Esophagus squamous epithelium (tissue), 4 donors: Measurements from ENCODE around the gene GRIK4.

Experiments
- POLR2A ChIP-seq, 4 donors: fragments of 450-650 bp; IDR thresholded peaks; one replicate each; pipeline ENCODE4 v1.6.1; 2017; ENCODE audit warnings: antibody characterized with exemption in 4 of 4, mild to moderate bottlenecking in 4 of 4, moderate library complexity in 3 of 4
- TF ChIP-seq, protein P1 (sequence below), 6 experiments: fragments of 450-650 bp in 4 of 6; fragments of 200-600 bp in 2 of 6; sonication (generic) in 2 of 6; IDR thresholded peaks; one replicate each; pipeline ENCODE4 v1.5.1; 2016 to 2019; ENCODE audit warnings: antibody characterized with exemption in 6 of 6, mild to moderate bottlenecking in 4 of 6, moderate library complexity in 4 of 6

- TF ChIP-seq, protein P1, sequence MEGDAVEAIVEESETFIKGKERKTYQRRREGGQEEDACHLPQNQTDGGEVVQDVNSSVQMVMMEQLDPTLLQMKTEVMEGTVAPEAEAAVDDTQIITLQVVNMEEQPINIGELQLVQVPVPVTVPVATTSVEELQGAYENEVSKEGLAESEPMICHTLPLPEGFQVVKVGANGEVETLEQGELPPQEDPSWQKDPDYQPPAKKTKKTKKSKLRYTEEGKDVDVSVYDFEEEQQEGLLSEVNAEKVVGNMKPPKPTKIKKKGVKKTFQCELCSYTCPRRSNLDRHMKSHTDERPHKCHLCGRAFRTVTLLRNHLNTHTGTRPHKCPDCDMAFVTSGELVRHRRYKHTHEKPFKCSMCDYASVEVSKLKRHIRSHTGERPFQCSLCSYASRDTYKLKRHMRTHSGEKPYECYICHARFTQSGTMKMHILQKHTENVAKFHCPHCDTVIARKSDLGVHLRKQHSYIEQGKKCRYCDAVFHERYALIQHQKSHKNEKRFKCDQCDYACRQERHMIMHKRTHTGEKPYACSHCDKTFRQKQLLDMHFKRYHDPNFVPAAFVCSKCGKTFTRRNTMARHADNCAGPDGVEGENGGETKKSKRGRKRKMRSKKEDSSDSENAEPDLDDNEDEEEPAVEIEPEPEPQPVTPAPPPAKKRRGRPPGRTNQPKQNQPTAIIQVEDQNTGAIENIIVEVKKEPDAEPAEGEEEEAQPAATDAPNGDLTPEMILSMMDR (IDR thresholded peaks at IDR 0.05), result no peak
- no peak for TF ChIP-seq POLR2A (IDR thresholded peaks at IDR 0.05)
Measured at GRCh38 chr11:120587299-120587698, 75.8 kb downstream of the GRIK4 start.
